ENCODE measurements around the gene RUBCNL.

GRCh38 chr13:46295491-46296114 lies 91.4 kb downstream of the RUBCNL start:
- TF ChIP-seq CTCF (IDR thresholded peaks at IDR 0.05), result no peak
- no peak for TF ChIP-seq POLR2AphosphoS5 (IDR thresholded peaks at IDR 0.05)
- TF ChIP-seq EP300 (IDR thresholded peaks at IDR 0.05), result no peak

All from gastroesophageal sphincter (tissue), 3 donors.